ENCODE measurements around the gene TNRC6B. TPM values are rescaled to one million over a fixed set of nuclear protein-coding genes. Genes with fewer than 3 reads are reported as not detected.
A peak's percentile ranks its signal among the peaks of the same experiment; 100 is the strongest.

The TNRC6B gene
- polyA plus RNA-seq, 1 donor from 2014 or later = 7.6 TPM

DNA sequence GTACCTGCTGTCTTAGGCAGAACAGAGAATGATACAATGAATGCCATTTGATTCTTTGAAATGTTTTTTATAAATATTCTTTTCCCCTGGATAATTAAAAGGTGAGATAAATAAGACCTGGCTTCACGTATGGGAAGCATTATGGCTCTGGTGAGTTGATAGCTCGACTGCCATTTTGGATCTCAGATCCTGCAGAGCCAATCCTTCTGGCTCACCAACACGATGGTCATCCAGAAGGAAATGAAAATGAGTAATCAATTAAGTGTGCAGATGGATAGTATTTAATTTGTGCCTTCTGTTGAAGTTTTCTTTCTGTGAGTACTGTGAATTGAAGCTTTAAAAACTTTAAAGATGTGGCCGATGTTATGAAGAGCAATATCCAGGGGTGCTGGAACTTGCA, 2.7 kb downstream of the TNRC6B start:
- H3K27ac ChIP-seq (ENCODE audit: low read length) = peak overlapping the region; percentile 98
- H3K79me2 ChIP-seq (replicated peaks; ENCODE audit: insufficient read depth, low read length) = peaks cover 75% of the 10 kb centered on the region
- peak overlapping the region; percentile 68 for H3K4me3 ChIP-seq (ENCODE audit: low read length)
- peaks cover 4% of the 10 kb centered on the region for H4K20me1 ChIP-seq (ENCODE audit: insufficient read depth)
- no peaks in the 10 kb centered on the region for H3F3A ChIP-seq (ENCODE audit: insufficient read depth, low read length, poor library complexity, severe bottlenecking)
- TF ChIP-seq RAD21 (conservative IDR thresholded peaks at IDR 0.05) = no peak
- peak; percentile 46 for TF ChIP-seq TAF1 (IDR thresholded peaks at IDR 0.05; ENCODE audit: low read depth)
- TF ChIP-seq POLR2AphosphoS5 (IDR thresholded peaks at IDR 0.05) = peak; percentile 26
- TF ChIP-seq, protein P1, sequence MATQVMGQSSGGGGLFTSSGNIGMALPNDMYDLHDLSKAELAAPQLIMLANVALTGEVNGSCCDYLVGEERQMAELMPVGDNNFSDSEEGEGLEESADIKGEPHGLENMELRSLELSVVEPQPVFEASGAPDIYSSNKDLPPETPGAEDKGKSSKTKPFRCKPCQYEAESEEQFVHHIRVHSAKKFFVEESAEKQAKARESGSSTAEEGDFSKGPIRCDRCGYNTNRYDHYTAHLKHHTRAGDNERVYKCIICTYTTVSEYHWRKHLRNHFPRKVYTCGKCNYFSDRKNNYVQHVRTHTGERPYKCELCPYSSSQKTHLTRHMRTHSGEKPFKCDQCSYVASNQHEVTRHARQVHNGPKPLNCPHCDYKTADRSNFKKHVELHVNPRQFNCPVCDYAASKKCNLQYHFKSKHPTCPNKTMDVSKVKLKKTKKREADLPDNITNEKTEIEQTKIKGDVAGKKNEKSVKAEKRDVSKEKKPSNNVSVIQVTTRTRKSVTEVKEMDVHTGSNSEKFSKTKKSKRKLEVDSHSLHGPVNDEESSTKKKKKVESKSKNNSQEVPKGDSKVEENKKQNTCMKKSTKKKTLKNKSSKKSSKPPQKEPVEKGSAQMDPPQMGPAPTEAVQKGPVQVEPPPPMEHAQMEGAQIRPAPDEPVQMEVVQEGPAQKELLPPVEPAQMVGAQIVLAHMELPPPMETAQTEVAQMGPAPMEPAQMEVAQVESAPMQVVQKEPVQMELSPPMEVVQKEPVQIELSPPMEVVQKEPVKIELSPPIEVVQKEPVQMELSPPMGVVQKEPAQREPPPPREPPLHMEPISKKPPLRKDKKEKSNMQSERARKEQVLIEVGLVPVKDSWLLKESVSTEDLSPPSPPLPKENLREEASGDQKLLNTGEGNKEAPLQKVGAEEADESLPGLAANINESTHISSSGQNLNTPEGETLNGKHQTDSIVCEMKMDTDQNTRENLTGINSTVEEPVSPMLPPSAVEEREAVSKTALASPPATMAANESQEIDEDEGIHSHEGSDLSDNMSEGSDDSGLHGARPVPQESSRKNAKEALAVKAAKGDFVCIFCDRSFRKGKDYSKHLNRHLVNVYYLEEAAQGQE (IDR thresholded peaks at IDR 0.05; ENCODE audit: borderline replicate concordance) = no peak
- no peak for TF ChIP-seq MXI1 (conservative IDR thresholded peaks at IDR 0.05; ENCODE audit: poor library complexity, severe bottlenecking)
- H3K36me3 ChIP-seq (ENCODE audit: insufficient read depth, low read length) = no peaks in the 10 kb centered on the region
- peak overlapping the region; percentile 91 for H3K9ac ChIP-seq (ENCODE audit: low read length)
- no peaks in the 10 kb centered on the region for H3K9me3 ChIP-seq (ENCODE audit: low read length)
- H2AFZ ChIP-seq (ENCODE audit: low read depth, low read length) = no peak overlapping the region
- H3K9me2 ChIP-seq (ENCODE audit: insufficient read depth, low read length) = no peaks in the 10 kb centered on the region
- H3K4me2 ChIP-seq (ENCODE audit: low read length) = peak overlapping the region; percentile 66
- H3K27me3 ChIP-seq (ENCODE audit: insufficient read depth, low read depth, low read length) = no peaks in the 10 kb centered on the region

DNA sequence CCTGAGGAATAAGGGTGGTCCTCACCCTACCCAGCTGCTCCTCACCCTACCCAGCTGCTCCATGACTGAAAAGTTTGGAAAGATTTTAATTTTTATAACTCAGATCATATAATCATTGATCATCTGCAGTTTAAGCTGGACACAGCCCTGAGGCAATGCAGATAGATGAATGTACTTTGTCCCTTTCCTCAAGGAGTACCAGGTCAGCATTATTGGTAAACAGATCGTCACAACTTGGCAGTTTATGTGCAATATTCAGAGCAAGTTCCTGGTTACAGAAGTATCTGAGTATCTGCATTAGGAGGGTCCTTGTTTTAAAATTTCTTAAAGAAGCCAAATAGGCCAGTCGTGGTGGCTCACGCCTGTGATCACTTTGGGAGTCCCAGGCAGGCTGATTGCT, 3.6 kb downstream of the TNRC6B start:
- H3K27me3 ChIP-seq (ENCODE audit: insufficient read depth, low read depth, low read length) = no peaks in the 10 kb centered on the region
- TF ChIP-seq RAD21 (conservative IDR thresholded peaks at IDR 0.05) (no peak), EP300 (conservative IDR thresholded peaks at IDR 0.05; ENCODE audit: poor library complexity, severe bottlenecking) (no peak), POLR2AphosphoS5 (IDR thresholded peaks at IDR 0.05) (no peak), MXI1 (conservative IDR thresholded peaks at IDR 0.05; ENCODE audit: poor library complexity, severe bottlenecking) (no peak), SMC3 (conservative IDR thresholded peaks at IDR 0.05; ENCODE audit: poor library complexity) (no peak), TAF1 (IDR thresholded peaks at IDR 0.05; ENCODE audit: low read depth) (no peak), EZH2 (IDR thresholded peaks at IDR 0.05; ENCODE audit: borderline replicate concordance, insufficient read depth, low read length, poor library complexity, severe bottlenecking) (no peak)
- TF ChIP-seq, protein P1 (IDR thresholded peaks at IDR 0.05; ENCODE audit: borderline replicate concordance) = no peak
- TF ChIP-seq, protein P2, sequence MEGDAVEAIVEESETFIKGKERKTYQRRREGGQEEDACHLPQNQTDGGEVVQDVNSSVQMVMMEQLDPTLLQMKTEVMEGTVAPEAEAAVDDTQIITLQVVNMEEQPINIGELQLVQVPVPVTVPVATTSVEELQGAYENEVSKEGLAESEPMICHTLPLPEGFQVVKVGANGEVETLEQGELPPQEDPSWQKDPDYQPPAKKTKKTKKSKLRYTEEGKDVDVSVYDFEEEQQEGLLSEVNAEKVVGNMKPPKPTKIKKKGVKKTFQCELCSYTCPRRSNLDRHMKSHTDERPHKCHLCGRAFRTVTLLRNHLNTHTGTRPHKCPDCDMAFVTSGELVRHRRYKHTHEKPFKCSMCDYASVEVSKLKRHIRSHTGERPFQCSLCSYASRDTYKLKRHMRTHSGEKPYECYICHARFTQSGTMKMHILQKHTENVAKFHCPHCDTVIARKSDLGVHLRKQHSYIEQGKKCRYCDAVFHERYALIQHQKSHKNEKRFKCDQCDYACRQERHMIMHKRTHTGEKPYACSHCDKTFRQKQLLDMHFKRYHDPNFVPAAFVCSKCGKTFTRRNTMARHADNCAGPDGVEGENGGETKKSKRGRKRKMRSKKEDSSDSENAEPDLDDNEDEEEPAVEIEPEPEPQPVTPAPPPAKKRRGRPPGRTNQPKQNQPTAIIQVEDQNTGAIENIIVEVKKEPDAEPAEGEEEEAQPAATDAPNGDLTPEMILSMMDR (IDR thresholded peaks at IDR 0.05; ENCODE audit: poor library complexity, severe bottlenecking) = no peak
- peaks cover 4% of the 10 kb centered on the region for H4K20me1 ChIP-seq (ENCODE audit: insufficient read depth)
- no peaks in the 10 kb centered on the region for H3K9me2 ChIP-seq (ENCODE audit: insufficient read depth, low read length)
- peak overlapping the region; percentile 66 for H3K4me2 ChIP-seq (ENCODE audit: low read length)
- H3K79me2 ChIP-seq (replicated peaks; ENCODE audit: insufficient read depth, low read length) = peaks cover 84% of the 10 kb centered on the region
- H3K9me3 ChIP-seq (ENCODE audit: low read length) = no peaks in the 10 kb centered on the region
- H3K4me3 ChIP-seq (ENCODE audit: low read length) = peak overlapping the region; percentile 68
- no peak overlapping the region for H3K9ac ChIP-seq (ENCODE audit: low read length)
- no peak overlapping the region for H2AFZ ChIP-seq (ENCODE audit: low read depth, low read length)
- H3K36me3 ChIP-seq (ENCODE audit: insufficient read depth, low read length) = no peaks in the 10 kb centered on the region
- no peak overlapping the region for H3K27ac ChIP-seq (ENCODE audit: low read length)
- no peaks in the 10 kb centered on the region for H3F3A ChIP-seq (ENCODE audit: insufficient read depth, low read length, poor library complexity, severe bottlenecking)

All from neural cell (in vitro differentiated cells).